Activated effector memory CD4-positive, alpha-beta T cell treated with Interleukin-2 at 50 U/mL for 16 hours (primary cell): Measurements from ENCODE around the gene DLAT.
"Not testable (repeated sequence)": the region's sequence is repeated elsewhere in the genome, so short reads cannot be mapped to it uniquely, and the experiment has no call there.

Experiments used
- DNase-seq: peaks from one replicate; pipeline ENCODE4 v3.0.0-alpha.2; 2020

Gene DLAT

DNA sequence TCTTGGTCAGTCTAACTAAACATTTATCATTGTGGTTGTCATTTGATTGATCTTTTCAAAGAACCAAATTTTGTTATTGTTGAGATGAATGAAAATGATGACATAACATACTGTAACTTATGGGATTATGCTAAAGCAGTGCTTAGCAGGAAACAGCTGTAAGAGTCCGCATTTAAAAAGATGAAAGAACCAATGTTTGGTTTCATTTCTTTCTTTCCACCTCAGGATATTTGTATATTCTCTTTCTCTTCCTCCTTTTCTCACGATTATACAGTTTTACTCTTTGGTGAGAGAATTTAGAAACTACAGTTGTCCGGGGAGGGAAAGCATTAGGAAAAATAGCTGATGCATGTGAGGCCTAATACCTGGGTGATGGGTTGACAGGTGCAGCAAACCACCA lies 25.5 kb downstream of the DLAT start:
- no peak for DNase-seq

GRCh38 chr11:112051768-112052167 lies 26.6 kb downstream of the DLAT start:
- no peak for DNase-seq

- DNase-seq, result no peak
These were observed 32.0 kb downstream of the DLAT start for GRCh38 chr11:112057170-112057569.

DNA sequence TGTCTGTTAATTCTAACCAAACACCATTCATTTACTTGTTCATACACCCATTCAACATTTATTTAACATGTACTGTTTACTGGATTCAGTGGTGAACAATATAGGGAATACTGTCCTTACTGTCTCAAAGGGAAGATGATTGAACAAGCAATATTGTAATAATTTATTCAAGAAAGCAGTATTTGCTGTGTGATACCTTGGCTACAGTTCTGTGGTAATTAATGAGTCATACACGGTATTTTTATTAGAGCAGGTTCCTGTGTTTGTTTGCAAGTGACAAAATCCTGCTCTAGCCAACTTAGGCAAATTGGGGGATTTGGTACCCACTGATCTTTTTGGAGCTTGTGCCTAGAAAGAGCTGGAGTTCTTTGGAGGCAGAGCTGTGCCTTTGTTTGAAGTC lies 32.9 kb downstream of the DLAT start:
- DNase-seq, result no peak

GRCh38 chr11:112062923-112063322 lies 37.7 kb downstream of the DLAT start:
- no peak for DNase-seq

DNA sequence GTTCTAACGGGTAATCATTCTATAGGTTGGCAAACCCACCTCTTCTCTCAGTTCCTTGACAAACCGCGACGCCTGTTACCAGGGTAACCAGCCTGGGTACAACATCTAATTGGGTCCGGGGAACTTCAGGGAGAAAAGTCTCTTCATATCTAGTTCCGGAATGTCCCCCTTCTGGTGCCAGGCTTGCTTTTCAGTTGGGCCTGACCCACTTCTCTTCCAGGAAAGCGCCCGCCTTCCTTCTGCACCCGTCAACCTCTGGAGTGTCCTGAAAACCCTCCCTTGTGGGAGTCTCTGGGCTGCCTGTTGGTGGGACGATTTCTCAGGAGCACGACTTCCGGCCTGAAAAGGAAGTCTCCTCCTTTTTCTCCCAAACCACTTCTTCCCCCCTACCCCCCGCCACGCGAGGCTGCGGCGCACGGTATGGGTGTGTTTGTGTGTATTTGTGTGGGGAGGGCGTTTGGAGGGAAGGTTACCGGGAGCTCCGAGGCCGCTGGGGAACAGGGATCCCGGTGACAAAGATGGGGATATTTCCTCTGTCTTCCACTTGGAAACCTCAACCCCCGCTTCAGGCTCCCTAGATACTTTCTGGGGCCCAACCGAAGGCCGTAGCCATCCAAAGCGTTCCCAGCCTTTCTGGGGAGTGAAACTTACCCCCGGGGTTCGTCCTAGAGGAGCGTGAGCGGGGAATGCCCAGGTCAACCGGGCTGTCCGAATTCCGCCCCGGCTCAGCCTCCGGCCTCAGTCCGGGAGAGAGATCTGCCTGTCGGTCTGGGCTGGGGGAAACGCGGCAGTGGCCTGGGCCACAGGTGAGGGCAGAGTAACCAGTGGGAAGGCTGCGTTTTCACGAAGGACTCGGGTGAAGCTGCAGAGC lies 49.0 kb downstream of the DLAT start, which contains the start of the genes NKAPD1 and PIH1D2:
TSS of gene NKAPD1 (plus strand) at position 359 of the 871 bp plus-strand sequence. CDS start 1,276 bp downstream, outside the sequence.
TSS of gene PIH1D2 (minus strand) at position 77 of the 871 bp plus-strand sequence. CDS start 843 bp downstream, outside the sequence.
- DNase-seq, result peak; percentile 68

GRCh38 chr11:112082729-112083128 lies 57.5 kb downstream of the DLAT start:
- DNase-seq, result no peak

- no peak for DNase-seq
These were observed 60.7 kb downstream of the DLAT start for GRCh38 chr11:112085822-112086421.

DNA sequence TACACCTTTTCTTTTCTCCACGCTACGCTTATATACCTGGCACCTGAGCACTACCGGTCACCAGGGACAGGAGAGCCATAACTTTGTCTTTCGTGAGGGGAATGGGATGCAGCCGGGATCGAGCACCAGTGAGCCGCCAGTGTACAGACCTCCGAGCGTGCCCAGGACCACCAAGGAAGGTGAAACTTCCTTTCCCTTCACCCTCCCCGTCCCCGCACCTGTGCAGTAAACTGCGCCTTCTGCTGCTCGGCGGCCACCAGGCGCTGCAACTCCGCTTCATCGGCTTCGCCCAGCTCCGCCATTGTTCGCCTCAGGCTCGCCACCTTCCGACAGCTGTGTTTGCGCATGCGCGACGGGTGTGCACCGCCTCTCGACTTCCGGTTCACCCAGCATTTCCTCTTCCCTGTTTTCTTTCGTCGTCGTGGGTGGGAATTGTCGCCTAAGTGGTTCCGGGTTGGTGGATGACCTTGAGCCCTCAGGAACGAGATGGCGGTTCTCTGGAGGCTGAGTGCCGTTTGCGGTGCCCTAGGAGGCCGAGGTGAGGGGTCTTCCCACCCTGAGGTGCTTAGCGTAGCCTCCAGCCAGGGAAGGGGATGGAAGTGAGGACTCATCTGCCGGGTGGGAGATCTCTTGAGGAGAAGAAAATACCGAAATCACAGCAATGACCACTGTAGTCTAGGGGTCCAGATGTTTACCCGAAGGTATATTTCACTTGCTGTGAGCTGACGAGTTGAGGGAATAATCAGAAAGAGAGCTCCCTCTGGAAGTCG lies 61.4 kb downstream of the DLAT start, which contains the start of the genes SDHD and TIMM8B:
TSS of gene SDHD (plus strand) at position 452 of the 770 bp plus-strand sequence. CDS start at position 487, 35 bp downstream.
TSS of gene TIMM8B (minus strand) at position 335 of the 770 bp plus-strand sequence. CDS start at position 302, 33 bp downstream.
- DNase-seq, result peak; percentile 92

- no peak for DNase-seq
These were observed 62.0 kb downstream of the DLAT start for GRCh38 chr11:112087212-112087611.

GRCh38 chr11:112095302-112095701 lies 70.1 kb downstream of the DLAT start:
- not testable (repeated sequence) for DNase-seq

GRCh38 chr11:112096194-112096593 lies 71.0 kb downstream of the DLAT start:
- no peak for DNase-seq

GRCh38 chr11:112097734-112098528 lies 72.7 kb downstream of the DLAT start:
- no peak for DNase-seq

DNA sequence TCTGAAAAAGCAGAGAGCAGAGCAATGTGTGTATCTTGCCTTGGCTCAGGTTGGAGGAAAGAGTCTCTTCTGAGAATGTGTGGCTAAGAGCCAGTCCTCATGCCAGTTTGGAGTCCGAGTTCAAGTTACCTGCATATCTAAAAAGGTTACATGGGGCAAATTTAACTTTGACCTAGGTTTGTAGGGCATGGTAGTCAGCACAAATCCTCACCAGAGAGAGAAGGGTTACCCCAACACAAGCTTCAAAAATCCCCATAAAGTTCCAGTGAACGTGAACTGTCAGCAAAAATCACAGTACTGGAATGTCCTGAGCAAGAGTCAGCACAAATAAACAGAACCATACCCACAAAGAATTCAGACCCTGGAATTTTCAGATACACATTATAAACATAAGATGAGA lies 75.3 kb downstream of the DLAT start:
- DNase-seq, result no peak

GRCh38 chr11:112103446-112103845 lies 78.2 kb downstream of the DLAT start:
- no peak for DNase-seq

GRCh38 chr11:112106070-112106469 lies 80.9 kb downstream of the DLAT start:
- no peak for DNase-seq
